Epidermal melanocyte (primary cell): Measurements from ENCODE around the gene TUBA1C.
"Not testable (repeated sequence)": the region's sequence is repeated elsewhere in the genome, so short reads cannot be mapped to it uniquely, and the experiment has no call there.

ENCODE experiments used
- DNase-seq: peaks from one replicate; pipeline ENCODE4 v3.0.0; 2011; ENCODE audit warnings: low spot score; ENCODE audit not compliant: insufficient read length

The TUBA1C gene

DNA sequence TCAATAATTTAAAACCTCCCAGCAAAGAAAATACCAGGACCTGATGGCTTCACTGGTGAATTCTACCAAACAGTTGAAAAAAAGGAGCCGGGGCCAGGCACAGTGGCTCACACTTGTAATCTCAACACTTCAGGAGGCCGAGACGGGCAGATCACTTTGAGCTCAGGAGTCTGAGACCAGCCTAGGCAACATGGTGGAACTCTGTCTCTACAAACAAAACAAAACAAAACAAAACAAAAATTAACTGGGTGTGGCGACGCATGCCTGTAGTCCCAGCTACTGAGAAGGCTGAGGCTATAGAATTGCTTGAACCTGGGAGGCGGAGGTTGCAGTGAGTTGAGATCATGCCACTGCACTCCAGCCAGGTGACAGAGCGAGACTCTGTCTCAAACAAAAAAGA, 44.5 kb downstream of the TUBA1C start:
- no peak for DNase-seq

DNA sequence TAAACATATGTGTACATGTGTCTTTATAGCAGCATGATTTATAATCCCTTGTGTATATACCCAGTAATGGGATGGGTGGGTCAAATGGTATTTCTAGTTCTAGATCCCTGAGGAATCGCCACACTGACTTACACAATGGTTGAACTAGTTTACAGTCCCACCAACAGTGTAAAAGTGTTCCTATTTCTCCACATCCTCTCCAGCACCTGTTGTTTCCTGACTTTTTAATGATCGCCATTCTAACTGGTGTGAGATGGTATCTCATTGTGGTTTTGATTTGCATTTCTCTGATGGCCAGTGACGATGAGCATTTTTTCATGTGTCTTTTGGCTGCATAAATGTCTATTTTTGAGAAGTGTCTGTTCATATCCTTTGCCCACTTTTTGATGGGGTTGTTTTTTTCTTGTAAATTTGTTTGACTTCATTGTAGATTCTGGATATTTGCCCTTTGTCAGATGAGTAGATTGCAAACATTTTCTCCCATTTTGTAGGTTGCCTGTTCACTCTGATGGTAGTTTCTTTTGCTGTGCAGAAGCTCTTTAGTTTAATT, 45.6 kb downstream of the TUBA1C start:
- not testable (repeated sequence) for DNase-seq

DNA sequence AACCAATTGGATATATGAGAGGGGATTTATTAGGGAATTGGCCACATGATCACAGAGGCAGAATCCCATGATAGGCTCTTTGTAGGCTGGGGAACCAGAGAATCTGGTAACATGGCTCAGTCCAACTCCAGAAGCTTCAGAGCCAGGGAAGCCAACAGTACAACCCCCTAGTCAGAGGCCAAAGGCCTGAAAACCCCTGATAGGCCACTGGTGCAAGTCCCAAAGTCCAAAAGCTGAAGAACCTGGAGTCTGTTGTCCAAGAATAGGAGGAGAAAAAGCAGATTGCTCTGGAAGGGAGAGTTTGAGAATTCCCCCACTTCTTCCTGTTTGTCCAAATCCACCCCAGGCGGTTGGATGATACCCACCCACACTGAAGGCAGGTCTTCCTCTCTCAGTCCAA, 49.9 kb downstream of the TUBA1C start:
- DNase-seq = no peak

DNA sequence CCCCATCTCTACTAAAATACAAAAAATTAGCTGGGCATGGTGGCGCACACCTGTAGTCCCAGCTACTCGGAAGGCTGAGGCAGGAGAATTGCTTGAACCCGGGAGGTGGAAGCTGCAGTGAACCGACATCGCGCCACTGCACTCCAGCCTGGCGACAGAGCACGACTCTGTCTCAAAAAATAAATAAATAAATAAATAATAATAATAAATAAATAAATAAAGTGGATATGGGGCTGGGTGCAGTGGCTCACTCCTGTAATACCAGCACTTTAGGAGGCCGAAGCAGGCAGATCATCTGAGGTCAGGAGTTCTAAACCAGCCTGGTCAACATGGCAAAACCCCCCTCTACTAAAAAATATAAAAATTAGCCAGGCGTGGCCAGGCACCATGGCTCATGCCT, 52.2 kb downstream of the TUBA1C start:
- not testable (repeated sequence) for DNase-seq

DNA sequence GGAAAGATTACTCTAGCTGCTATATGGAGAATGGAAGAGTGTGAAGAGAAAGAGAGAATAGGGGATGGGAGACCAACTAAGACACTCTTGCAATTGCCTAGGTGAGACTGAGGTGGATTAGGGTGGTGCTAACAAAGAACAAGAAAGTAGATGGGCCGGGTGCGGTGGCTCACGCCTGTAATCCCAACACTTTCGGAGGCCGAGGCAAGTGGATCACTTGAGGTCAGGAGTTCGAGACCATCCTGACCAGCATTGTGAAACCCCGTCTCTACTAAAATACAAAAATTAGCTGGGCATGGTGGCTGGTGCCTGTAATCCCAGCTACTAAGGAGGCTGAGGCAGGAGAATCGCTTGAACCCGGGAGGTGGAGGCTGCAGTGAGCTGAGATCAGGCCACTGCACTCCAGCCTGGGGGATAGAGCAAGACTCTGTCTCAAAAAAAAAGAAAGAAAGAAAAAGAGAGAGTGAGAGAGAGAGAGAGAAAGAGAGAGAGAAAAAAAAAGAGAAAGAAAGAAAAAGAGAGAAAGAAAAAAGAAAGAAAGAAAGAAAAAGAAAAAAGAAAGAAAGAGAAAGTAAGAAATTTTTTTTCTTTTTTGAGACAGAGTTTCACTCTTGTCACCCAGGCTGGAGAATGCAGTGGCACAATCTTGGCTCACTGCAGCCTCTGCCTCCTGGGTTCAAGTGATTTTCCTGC, 55.7 kb downstream of the TUBA1C start:
- DNase-seq = not testable (repeated sequence)

DNA sequence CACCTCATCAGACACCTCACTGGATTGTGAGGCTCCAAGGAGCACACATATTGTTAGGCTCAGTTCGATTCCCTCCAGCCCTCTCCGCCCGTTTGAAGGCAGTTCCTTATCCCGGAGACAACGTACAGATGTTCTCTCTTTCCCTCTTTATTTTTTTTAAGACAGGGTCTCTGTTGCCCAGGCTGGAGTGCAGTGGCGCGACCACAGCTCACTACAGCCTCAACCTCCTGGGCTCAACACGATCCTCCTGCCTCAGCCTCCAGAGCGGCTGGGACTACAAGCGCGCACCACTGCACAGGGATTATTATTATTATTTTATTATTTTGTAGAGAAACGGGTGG, 57.5 kb downstream of the TUBA1C start:
- DNase-seq = no peak

DNA sequence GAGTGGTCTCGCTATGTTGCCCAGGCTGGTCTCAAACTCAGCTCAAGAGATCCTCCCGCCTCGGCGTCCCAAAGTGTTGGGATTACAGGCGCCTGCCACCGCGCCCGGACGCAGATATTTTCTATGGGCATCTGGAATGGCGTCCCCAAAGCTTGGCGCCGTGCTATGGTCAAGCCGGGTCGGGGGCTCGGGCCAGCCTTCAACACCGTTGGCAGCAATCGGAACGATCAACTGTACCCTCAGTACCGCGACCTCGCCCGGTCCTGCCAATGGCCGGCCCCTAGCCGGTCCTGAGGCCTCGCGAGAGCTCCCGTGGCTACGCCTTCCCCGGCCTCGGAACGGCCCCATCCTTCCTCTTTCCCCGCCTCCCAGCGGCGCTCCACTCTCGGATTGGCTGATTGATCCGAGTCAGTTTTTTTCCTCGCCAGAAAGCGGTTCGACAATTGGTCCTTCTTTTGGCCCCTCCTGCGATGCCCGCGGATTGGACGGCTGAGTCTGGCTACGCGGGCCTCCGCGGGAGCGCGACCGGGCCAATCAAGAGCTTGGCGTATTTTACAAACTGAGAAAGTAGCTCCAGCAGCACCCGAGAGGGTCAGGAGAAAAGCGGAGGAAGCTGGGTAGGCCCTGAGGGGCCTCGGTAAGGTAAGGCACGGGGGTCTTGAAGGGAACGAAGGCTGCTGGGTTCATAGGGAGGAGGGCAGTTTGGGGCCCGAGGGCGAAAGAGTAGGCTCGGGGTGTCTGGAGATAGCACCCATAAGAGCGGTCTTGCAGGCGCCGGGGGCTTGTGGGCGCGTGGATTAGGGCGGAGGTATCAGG, 58.0 kb downstream of the TUBA1C start, which contains the start of gene TROAP:
TROAP (plus strand) TSS at position 548 of the 816 bp plus-strand sequence. CDS start 354 bp downstream, outside the sequence.
- DNase-seq = peak; percentile 99

DNA sequence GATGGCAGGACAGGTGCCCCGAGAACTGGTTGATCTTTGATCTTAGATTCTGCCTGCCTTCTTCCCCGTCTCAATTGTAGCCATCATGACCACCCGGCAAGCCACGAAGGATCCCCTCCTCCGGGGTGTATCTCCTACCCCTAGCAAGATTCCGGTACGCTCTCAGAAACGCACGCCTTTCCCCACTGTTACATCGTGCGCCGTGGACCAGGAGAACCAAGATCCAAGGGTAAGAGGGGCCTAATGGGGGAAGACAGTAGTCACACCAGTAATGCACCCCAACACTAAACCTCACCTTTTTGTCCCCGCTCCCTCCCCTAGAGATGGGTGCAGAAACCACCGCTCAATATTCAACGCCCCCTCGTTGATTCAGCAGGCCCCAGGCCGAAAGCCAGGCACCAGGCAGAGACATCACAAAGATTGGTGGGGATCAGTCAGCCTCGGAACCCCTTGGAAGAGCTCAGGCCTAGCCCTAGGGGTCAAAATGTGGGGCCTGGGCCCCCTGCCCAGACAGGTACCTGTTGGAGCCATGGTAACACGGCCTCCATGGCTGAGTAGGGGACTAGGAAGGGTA, 58.7 kb downstream of the TUBA1C start:
- no peak for DNase-seq
